Measurements from ENCODE around the gene ZCCHC2.

DNA sequence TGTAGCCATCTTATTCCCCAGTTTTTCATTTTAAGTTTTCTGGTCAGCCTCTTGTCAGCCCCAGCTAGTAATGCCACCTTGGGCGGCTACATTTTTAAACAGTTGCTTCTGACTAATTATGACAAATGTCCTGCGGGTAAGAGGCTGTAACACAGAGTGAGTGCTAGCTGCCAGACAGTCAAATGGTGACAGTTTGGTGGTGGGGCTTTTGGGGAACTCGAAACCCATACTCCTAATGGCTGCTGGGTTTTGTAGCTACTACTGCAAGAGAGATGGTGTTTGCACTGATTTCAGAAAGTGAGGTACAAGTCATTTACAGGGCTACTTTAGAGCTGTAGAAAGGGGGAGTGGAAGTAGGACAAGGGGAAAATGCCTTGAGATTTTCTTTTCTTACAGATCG, 48.2 kb downstream of the ZCCHC2 start:
- TF ChIP-seq, protein P1, sequence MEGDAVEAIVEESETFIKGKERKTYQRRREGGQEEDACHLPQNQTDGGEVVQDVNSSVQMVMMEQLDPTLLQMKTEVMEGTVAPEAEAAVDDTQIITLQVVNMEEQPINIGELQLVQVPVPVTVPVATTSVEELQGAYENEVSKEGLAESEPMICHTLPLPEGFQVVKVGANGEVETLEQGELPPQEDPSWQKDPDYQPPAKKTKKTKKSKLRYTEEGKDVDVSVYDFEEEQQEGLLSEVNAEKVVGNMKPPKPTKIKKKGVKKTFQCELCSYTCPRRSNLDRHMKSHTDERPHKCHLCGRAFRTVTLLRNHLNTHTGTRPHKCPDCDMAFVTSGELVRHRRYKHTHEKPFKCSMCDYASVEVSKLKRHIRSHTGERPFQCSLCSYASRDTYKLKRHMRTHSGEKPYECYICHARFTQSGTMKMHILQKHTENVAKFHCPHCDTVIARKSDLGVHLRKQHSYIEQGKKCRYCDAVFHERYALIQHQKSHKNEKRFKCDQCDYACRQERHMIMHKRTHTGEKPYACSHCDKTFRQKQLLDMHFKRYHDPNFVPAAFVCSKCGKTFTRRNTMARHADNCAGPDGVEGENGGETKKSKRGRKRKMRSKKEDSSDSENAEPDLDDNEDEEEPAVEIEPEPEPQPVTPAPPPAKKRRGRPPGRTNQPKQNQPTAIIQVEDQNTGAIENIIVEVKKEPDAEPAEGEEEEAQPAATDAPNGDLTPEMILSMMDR (IDR thresholded peaks at IDR 0.05; ENCODE audit: low read depth, low read length, poor library complexity, severe bottlenecking), result no peak
- TF ChIP-seq EZH2phosphoT487 (IDR thresholded peaks at IDR 0.05; ENCODE audit: borderline replicate concordance, low read length), result no peak
